GM12864 (cell line): ENCODE measurements around the gene DCXR.

Source experiments
- DNase-seq: peaks from one replicate; pipeline ENCODE4 v3.0.0-alpha.2; 2011; ENCODE audit warnings: low read depth
- H3K4me3 ChIP-seq: 2 replicates; pipeline ENCODE4 v1.5.1; 2011; ENCODE audit warnings: mild to moderate bottlenecking, low read depth, low read length, control low read depth
- CTCF ChIP-seq: IDR thresholded peaks from 2 replicates; pipeline ENCODE4 v1.5.1; 2011; ENCODE audit warnings: low read depth, mild to moderate bottlenecking, moderate library complexity, low read length, control low read depth, inconsistent platforms; ENCODE audit errors: missing control alignments

The DCXR gene

GRCh38 chr17:82083009-82083408 lies 45.5 kb upstream of the DCXR start:
- no peak for TF ChIP-seq CTCF
- no peak overlapping the region for H3K4me3 ChIP-seq
- no peak for DNase-seq

GRCh38 chr17:82082456-82082855 lies 45.0 kb upstream of the DCXR start:
- no peak overlapping the region for H3K4me3 ChIP-seq
- TF ChIP-seq CTCF = no peak
- DNase-seq = no peak

- no peak for DNase-seq
- H3K4me3 ChIP-seq = no peak overlapping the region
- TF ChIP-seq CTCF = no peak
Observed at GRCh38 chr17:82081966-82082365, 44.5 kb upstream of the DCXR start.

GRCh38 chr17:82081546-82081945 lies 44.0 kb upstream of the DCXR start:
- no peak overlapping the region for H3K4me3 ChIP-seq
- no peak for DNase-seq
- no peak for TF ChIP-seq CTCF

- no peak overlapping the region for H3K4me3 ChIP-seq
- no peak for DNase-seq
- no peak for TF ChIP-seq CTCF
Observed at GRCh38 chr17:82080789-82081464, 43.4 kb upstream of the DCXR start.

- no peak overlapping the region for H3K4me3 ChIP-seq
- TF ChIP-seq CTCF = no peak
- DNase-seq = no peak
Observed at GRCh38 chr17:82080048-82080788, 42.7 kb upstream of the DCXR start.

- no peak overlapping the region for H3K4me3 ChIP-seq
- no peak for TF ChIP-seq CTCF
- DNase-seq = no peak
Observed at GRCh38 chr17:82079001-82079677, 41.6 kb upstream of the DCXR start.
